ENCODE data around the gene HAL. TPM values are rescaled to one million over a fixed set of nuclear protein-coding genes. Genes with fewer than 3 reads are reported as not detected.
A peak's percentile ranks its signal among the peaks of the same experiment; 100 is the strongest.

Gene HAL
- total and polyA plus RNA-seq, 2 of the 13 experiments (the other 11 are each of a cell fraction or from before 2014, with no cell fraction given): 0.89 to 37.8 TPM

- TF ChIP-seq, protein P1, sequence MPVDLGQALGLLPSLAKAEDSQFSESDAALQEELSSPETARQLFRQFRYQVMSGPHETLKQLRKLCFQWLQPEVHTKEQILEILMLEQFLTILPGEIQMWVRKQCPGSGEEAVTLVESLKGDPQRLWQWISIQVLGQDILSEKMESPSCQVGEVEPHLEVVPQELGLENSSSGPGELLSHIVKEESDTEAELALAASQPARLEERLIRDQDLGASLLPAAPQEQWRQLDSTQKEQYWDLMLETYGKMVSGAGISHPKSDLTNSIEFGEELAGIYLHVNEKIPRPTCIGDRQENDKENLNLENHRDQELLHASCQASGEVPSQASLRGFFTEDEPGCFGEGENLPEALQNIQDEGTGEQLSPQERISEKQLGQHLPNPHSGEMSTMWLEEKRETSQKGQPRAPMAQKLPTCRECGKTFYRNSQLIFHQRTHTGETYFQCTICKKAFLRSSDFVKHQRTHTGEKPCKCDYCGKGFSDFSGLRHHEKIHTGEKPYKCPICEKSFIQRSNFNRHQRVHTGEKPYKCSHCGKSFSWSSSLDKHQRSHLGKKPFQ (CRISPR knock-in tag; IDR thresholded peaks at IDR 0.05; ENCODE audit: insufficient replicate concordance): no peak
- peak; percentile 7; the same call in 1 of the 2 replicates for TF ChIP-seq ZNF263 (CRISPR knock-in tag; IDR thresholded peaks at IDR 0.05)
- peak; percentile 96; the same call in 1 of the 2 replicates for TF ChIP-seq RNF219 (CRISPR knock-in tag; IDR thresholded peaks at IDR 0.05)
- TF ChIP-seq ESRRA (CRISPR knock-in tag; IDR thresholded peaks at IDR 0.05; ENCODE audit: low read depth): peak; percentile 92
- TF ChIP-seq, protein P2, sequence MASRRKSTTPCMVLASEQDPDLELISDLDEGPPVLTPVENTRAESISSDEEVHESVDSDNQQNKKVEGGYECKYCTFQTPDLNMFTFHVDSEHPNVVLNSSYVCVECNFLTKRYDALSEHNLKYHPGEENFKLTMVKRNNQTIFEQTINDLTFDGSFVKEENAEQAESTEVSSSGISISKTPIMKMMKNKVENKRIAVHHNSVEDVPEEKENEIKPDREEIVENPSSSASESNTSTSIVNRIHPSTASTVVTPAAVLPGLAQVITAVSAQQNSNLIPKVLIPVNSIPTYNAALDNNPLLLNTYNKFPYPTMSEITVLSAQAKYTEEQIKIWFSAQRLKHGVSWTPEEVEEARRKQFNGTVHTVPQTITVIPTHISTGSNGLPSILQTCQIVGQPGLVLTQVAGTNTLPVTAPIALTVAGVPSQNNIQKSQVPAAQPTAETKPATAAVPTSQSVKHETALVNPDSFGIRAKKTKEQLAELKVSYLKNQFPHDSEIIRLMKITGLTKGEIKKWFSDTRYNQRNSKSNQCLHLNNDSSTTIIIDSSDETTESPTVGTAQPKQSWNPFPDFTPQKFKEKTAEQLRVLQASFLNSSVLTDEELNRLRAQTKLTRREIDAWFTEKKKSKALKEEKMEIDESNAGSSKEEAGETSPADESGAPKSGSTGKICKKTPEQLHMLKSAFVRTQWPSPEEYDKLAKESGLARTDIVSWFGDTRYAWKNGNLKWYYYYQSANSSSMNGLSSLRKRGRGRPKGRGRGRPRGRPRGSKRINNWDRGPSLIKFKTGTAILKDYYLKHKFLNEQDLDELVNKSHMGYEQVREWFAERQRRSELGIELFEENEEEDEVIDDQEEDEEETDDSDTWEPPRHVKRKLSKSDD (CRISPR knock-in tag; IDR thresholded peaks at IDR 0.05; ENCODE audit: low read depth): peak; percentile 83
- no peak for TF ChIP-seq ZNF768 (CRISPR knock-in tag; IDR thresholded peaks at IDR 0.05)
- TF ChIP-seq ZNF318 (CRISPR knock-in tag; IDR thresholded peaks at IDR 0.05): peak; percentile 92; the same call in 1 of the 2 replicates
- TF ChIP-seq SOX13 (IDR thresholded peaks at IDR 0.05): peak; percentile 92
- TF ChIP-seq SOX13 (CRISPR knock-in tag; conservative IDR thresholded peaks at IDR 0.05 in 1 of 2, IDR thresholded peaks at IDR 0.05 in 1 of 2): peak in 1 of 2 experiments; percentile 95; a peak in 2 of 4 replicates
- TF ChIP-seq, protein P3, sequence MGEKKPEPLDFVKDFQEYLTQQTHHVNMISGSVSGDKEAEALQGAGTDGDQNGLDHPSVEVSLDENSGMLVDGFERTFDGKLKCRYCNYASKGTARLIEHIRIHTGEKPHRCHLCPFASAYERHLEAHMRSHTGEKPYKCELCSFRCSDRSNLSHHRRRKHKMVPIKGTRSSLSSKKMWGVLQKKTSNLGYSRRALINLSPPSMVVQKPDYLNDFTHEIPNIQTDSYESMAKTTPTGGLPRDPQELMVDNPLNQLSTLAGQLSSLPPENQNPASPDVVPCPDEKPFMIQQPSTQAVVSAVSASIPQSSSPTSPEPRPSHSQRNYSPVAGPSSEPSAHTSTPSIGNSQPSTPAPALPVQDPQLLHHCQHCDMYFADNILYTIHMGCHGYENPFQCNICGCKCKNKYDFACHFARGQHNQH (CRISPR knock-in tag; IDR thresholded peaks at IDR 0.05): peak; percentile 94
Measured at GRCh38 chr12:95996034-95996658, at the start of gene HAL (continued).
